Fibroblast of villous mesenchyme (primary cell): ENCODE measurements around the gene WNT7B. TPM values are rescaled to one million over a fixed set of nuclear protein-coding genes. Genes with fewer than 3 reads are reported as not detected.

Source experiments
- DNase-seq: peaks from one replicate; pipeline ENCODE4 v3.0.0-alpha.2; 2010; ENCODE audit warnings: low read depth
- H3K4me3 ChIP-seq: 2 replicates; pipeline ENCODE4 v1.5.1; 2011; ENCODE audit warnings: low read depth, mild to moderate bottlenecking, low read length
- total RNA-seq: library from RNA; depleted of rRNA; stranded (reverse); fragments of >200 nt; gene quantifications from 2 replicates; pipeline ENCODE4 v1.2.3, GENCODE V29; 2012
- TF ChIP-seq, protein P1 (sequence below): IDR thresholded peaks from 2 replicates; pipeline ENCODE4 v1.5.1; 2012; ENCODE audit warnings: low read depth, mild to moderate bottlenecking, low read length; ENCODE audit not compliant: insufficient read depth

The WNT7B gene
- total RNA-seq, 1 donor: under 0.01 TPM

DNA sequence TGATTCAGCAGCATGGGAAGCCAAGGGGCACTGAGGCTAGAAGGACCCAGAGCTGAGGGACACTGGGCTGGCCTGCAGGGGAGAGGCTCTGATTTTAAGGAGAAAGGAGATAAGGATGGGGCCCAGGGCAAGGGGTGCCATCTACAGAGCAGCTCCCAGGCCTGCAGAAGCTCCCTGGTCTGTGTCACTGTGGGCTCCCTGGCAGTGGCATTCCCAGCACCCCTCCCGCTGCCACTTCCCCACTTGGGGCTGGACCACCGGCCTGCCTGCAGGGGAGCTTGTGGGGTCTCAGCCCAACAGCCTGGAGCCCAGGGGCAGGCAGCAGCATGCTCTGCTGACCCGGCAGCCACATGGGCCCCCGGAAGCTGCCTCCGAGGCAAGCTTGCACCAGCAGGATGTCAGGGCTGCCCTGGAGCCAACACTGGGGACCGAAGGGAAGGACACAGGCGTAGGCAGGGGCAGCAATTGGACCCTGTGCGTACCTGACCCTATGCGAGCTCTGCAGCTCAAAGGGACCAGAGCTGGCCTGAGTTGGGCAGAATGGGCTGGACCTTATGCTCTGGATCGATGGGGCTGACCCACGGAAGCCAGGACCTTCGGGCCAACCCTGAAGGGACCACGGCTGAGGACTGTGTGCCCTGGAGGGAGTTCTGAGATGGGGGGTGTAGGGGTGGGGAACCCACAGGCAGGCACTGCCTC, 35.4 kb upstream of the WNT7B start:
- H3K4me3 ChIP-seq: no peak overlapping the region
- DNase-seq: no peak
- TF ChIP-seq, protein P1, sequence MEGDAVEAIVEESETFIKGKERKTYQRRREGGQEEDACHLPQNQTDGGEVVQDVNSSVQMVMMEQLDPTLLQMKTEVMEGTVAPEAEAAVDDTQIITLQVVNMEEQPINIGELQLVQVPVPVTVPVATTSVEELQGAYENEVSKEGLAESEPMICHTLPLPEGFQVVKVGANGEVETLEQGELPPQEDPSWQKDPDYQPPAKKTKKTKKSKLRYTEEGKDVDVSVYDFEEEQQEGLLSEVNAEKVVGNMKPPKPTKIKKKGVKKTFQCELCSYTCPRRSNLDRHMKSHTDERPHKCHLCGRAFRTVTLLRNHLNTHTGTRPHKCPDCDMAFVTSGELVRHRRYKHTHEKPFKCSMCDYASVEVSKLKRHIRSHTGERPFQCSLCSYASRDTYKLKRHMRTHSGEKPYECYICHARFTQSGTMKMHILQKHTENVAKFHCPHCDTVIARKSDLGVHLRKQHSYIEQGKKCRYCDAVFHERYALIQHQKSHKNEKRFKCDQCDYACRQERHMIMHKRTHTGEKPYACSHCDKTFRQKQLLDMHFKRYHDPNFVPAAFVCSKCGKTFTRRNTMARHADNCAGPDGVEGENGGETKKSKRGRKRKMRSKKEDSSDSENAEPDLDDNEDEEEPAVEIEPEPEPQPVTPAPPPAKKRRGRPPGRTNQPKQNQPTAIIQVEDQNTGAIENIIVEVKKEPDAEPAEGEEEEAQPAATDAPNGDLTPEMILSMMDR: no peak

DNA sequence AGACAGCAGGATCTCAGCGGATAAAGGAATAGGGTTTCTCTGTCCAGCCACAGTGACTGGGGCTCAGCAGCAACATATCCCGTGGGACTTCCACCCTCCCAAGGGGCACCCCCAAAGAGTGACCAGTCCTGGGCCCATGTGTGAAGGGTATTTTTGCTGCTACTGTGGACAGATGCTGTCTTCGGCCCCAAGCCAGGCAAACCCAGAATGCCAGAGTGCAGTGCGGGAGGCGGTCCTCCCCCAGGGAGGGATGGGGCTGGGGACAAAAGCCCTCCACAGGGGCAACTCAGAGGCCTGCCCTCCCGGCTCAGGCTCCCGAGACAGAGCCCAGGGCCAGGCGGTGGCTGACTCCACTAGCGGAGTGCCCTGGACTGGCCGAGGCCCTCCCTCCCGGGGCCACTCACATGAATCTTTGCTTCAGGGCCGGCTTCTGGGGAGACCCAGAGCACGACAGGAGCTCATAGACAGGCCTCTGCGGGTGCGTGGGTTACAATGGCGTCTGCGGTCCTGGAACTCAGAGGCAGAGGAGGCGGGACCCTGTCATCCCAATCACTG, 34.7 kb upstream of the WNT7B start:
- no peak for DNase-seq

DNA sequence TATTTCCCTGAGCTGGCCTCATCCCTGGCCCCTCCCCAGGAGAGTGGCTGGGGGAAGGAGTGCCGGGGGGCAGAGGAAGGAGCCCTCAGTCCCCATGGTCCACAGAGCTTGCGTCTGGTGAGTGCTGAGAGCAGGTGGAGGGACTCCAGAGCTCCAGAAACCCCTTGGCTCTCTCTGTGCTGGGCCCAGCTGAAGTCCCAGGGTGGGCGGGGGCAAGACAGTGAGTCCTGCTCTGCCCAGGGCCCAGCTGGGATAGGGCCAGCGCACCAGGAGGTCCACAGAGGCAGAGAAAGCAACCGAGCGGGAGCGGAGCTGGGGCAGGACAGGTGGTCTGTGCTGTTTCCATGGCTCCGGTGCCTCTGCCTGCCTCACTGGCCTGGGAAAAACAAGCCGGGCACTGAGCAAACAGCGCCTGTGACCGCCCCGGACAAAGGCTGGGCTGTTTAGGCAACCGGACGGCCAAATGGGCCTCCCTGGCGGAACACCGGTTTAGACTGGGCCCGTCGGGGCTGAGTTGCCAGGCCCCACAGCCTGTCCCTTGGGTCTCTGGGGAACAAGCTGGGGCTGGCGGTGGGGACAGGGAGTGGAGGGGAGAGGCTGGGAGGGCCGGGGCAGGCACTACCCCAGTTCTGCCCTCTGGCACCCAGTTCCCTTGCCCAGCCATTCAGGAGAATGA, 34.1 kb upstream of the WNT7B start:
- TF ChIP-seq, protein P1: no peak
- DNase-seq: no peak
- no peak overlapping the region for H3K4me3 ChIP-seq

More for the DNA sequence above, 34.7 kb upstream of the WNT7B start:
- TF ChIP-seq, protein P1: no peak
- H3K4me3 ChIP-seq: no peak overlapping the region

DNA sequence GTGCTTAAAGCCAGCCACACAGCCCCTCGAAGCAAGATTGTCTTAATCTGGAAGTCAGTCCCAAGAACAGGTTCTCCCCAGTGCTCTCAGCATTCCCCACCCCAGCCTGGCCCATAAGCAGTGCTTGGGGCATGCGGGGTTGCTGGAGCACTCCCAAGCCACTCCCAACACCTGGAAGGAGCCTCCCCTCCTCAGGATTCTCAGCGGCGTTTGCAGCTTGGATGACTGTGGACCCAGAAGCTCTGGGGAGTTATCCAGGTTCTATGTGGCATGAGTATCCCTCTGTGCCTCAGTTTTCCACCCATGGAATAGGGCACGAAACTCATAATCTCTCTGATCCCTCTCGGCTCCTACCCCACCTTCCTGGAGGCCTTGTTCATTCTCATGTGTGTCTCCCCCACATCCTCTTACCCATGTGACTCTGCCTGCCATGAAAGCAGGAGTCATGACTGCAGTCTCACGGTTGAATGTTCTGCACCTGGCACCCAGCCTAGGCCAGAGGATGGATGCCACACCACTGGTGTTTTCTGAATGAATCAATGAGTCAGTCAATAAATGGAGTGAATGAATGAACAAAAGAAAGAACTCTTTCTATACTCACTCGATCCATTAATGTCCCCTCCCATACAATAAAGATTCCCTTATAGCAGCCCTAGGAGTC, 33.4 kb upstream of the WNT7B start:
- no peak overlapping the region for H3K4me3 ChIP-seq
- TF ChIP-seq, protein P1: no peak
- DNase-seq: no peak

DNA sequence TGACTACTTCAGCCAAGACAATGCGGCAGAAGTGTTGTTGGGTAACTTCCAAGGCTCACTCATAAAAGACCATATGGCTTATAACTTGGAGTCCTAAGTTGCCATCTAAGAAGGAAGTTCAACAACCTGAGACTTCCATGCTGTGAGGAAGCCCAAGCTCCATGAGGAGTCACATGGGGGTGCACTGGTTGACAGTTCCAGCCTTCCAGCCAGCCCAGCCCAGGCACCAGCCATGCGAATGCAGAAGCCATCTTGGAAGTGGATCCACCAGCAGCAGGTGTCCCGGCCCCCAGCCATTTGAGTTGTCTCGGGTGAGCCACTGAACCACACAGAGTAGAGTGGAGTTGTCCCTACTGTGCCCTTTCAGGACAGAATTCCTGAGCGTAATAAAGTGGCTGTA, 32.8 kb upstream of the WNT7B start:
- DNase-seq: no peak
- TF ChIP-seq, protein P1: no peak

DNA sequence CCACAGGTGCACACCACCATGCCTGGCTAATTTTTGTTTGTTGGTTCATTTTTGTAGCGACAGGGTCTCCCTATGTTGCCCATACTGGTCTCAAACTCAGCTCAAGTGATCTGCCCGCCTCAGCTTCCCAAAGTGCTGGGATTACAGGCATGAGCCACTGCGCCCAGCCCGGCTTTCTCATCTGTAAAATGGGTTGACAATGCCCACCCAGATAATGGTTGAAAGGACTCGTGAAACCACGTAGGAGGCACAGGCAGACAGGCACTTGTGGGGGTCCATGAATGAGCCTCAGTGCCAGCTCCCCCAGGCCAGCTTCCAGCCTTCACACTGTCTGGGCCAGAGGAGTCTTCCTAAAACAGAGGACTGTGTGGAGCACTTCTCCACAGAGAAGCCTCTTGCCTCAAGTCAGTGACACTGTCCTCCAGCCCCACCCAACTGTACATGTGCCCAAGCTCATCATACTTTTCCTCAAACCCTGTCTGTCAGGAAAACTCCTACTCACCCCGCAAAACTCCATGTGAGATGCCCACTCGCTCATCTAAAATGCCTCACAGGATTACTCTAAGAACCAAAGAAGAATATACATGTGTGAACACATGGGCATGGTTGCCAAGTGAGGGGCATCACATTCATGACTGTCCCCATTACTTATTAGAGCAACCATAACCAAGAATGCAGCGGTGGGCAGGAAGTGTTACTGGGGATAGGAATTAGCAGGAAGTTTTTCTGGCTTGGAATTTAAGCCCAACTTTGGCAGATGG, 32.1 kb upstream of the WNT7B start:
- no peak overlapping the region for H3K4me3 ChIP-seq
- DNase-seq: no peak
- TF ChIP-seq, protein P1: no peak

More for the DNA sequence above, 32.8 kb upstream of the WNT7B start:
- no peak overlapping the region for H3K4me3 ChIP-seq
